GM08714 (cell line): Measurements from ENCODE around the gene ZNF18.

ENCODE experiments used
- H3K4me3 ChIP-seq: fragments of 200-500 bp; sonication (Bioruptor generic); 2 replicates; pipeline ENCODE4 v1.5.1; 2014; ENCODE audit warnings: mild to moderate bottlenecking, low read length, inconsistent platforms
- ZNF274 ChIP-seq: IDR thresholded peaks from 2 replicates; pipeline ENCODE4 v1.6.1; 2012; ENCODE audit warnings: mild to moderate bottlenecking, low read depth, low read length

The ZNF18 gene

GRCh38 chr17:11997147-11997971 is at the start of gene ZNF18:
Gene ZNF18 (minus strand): TSS chr17:11997475. CDS start chr17:11992829, 4,646 bp downstream.
- H3K4me3 ChIP-seq, result peak within 1 kb of the TSS; percentile 74
- TF ChIP-seq ZNF274, result no peak

- no peak overlapping the region for H3K4me3 ChIP-seq
- no peak for TF ChIP-seq ZNF274
Observed at GRCh38 chr17:12046786-12047185, 49.5 kb upstream of the ZNF18 start.

- H3K4me3 ChIP-seq, result no peak overlapping the region
- TF ChIP-seq ZNF274, result no peak
Observed at GRCh38 chr17:12043702-12044101, 46.4 kb upstream of the ZNF18 start.

- no peak overlapping the region for H3K4me3 ChIP-seq
- no peak for TF ChIP-seq ZNF274
Observed at GRCh38 chr17:12041312-12041711, 44.0 kb upstream of the ZNF18 start.

- TF ChIP-seq ZNF274, result no peak
- no peak overlapping the region for H3K4me3 ChIP-seq
Observed at GRCh38 chr17:12040478-12040877, 43.2 kb upstream of the ZNF18 start.

- no peak for TF ChIP-seq ZNF274
- H3K4me3 ChIP-seq, result no peak overlapping the region
Observed at GRCh38 chr17:12037970-12038369, 40.7 kb upstream of the ZNF18 start.

- TF ChIP-seq ZNF274, result no peak
- H3K4me3 ChIP-seq, result no peak overlapping the region
Observed at GRCh38 chr17:12035673-12036072, 38.4 kb upstream of the ZNF18 start.

- no peak overlapping the region for H3K4me3 ChIP-seq
- TF ChIP-seq ZNF274, result no peak
Observed at GRCh38 chr17:12034538-12034937, 37.3 kb upstream of the ZNF18 start.

- H3K4me3 ChIP-seq, result no peak overlapping the region
- TF ChIP-seq ZNF274, result no peak
Observed at GRCh38 chr17:12028611-12029010, 31.3 kb upstream of the ZNF18 start.

- no peak overlapping the region for H3K4me3 ChIP-seq
- TF ChIP-seq ZNF274, result no peak
Observed at GRCh38 chr17:12027658-12028057, 30.4 kb upstream of the ZNF18 start.

- H3K4me3 ChIP-seq, result no peak overlapping the region
- no peak for TF ChIP-seq ZNF274
Observed at GRCh38 chr17:12024327-12024726, 27.1 kb upstream of the ZNF18 start.

- no peak for TF ChIP-seq ZNF274
- H3K4me3 ChIP-seq, result no peak overlapping the region; the same call in 1 of the 2 replicates
Observed at GRCh38 chr17:12022310-12022709, 25.0 kb upstream of the ZNF18 start.

- H3K4me3 ChIP-seq, result peak overlapping the region; percentile 100
- TF ChIP-seq ZNF274, result no peak
Observed at GRCh38 chr17:12021623-12022140, 24.4 kb upstream of the ZNF18 start.

GRCh38 chr17:12020642-12021622 is 23.7 kb upstream of the ZNF18 start, which contains the start of gene MAP2K4:
Gene MAP2K4 (plus strand): TSS chr17:12020877. CDS start chr17:12020887, 10 bp downstream.
- peak within 1 kb of the TSS; percentile 100 for H3K4me3 ChIP-seq
- TF ChIP-seq ZNF274, result no peak
